Osteocyte (in vitro differentiated cells): ENCODE measurements around the gene RNF208. TPM values are rescaled to one million over a fixed set of nuclear protein-coding genes. Genes with fewer than 3 reads are reported as not detected.
A peak's percentile ranks its signal among the peaks of the same experiment; 100 is the strongest.

Source experiments
- DNase-seq: peaks from one replicate; pipeline ENCODE4 v3.0.0; 2021; ENCODE audit warnings: mixed read lengths; ENCODE audit not compliant: unreplicated experiment; ENCODE audit errors: extremely low spot score
- H3K27ac Mint-ChIP-seq: one replicate; pipeline ENCODE4 v1.8.0; 2021; ENCODE audit warnings: mild to moderate bottlenecking, mixed read lengths; ENCODE audit not compliant: unreplicated experiment
- H3K27me3 Mint-ChIP-seq: one replicate; pipeline ENCODE4 v1.8.0; 2021; ENCODE audit warnings: mixed read lengths; ENCODE audit not compliant: unreplicated experiment
- H3K36me3 Mint-ChIP-seq: one replicate; pipeline ENCODE4 v1.8.0; 2021; ENCODE audit warnings: mixed read lengths; ENCODE audit not compliant: unreplicated experiment
- H3K4me1 Mint-ChIP-seq: one replicate; pipeline ENCODE4 v1.8.0; 2021; ENCODE audit warnings: mixed read lengths; ENCODE audit not compliant: unreplicated experiment
- H3K4me3 Mint-ChIP-seq: one replicate; pipeline ENCODE4 v1.8.0; 2021; ENCODE audit warnings: mild to moderate bottlenecking, moderate library complexity, mixed read lengths; ENCODE audit not compliant: unreplicated experiment
- H3K9me3 Mint-ChIP-seq: one replicate; pipeline ENCODE4 v1.8.0; 2021; ENCODE audit warnings: mixed read lengths; ENCODE audit not compliant: unreplicated experiment
- total RNA-seq: library from RNA; stranded (reverse); gene quantifications from 2 replicates; pipeline ENCODE4 v1.2.1, GENCODE V29; 2021
- TF ChIP-seq, protein P1 (sequence below): fragments of 200-600 bp; sonication (generic); IDR thresholded peaks from 2 replicates; pipeline ENCODE4 v1.5.0; 2021; ENCODE audit warnings: antibody characterized with exemption, mild to moderate bottlenecking, moderate library complexity

RNF208 gene
- total RNA-seq, 1 donor from 2014 or later = 7.2 TPM

DNA sequence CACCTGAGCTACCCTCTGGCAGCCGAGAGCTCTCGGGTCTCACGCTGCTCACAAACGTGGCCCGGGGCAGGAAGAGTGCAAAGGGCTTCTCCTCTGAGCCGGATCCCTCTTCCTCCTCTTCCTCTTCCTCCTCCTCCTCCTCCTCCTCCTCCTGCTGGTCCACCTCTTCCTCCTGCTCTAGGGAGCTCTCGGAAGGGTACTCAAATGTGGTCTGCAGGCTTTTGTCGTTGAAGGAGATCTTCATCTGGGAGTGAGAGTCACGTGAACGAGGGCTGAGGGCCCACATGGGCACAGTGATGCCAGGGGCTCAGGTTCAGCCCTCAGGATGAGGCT lies 29.6 kb downstream of the RNF208 start:
- Mint-ChIP-seq H3K4me1 (peaks cover 25% of the 10 kb centered on the region), H3K27me3 (no peaks in the 10 kb centered on the region), H3K9me3 (no peaks in the 10 kb centered on the region), H3K36me3 (peaks cover 10% of the 10 kb centered on the region), H3K27ac (no peak overlapping the region), H3K4me3 (no peak overlapping the region)
- DNase-seq = no peak
- TF ChIP-seq, protein P1, sequence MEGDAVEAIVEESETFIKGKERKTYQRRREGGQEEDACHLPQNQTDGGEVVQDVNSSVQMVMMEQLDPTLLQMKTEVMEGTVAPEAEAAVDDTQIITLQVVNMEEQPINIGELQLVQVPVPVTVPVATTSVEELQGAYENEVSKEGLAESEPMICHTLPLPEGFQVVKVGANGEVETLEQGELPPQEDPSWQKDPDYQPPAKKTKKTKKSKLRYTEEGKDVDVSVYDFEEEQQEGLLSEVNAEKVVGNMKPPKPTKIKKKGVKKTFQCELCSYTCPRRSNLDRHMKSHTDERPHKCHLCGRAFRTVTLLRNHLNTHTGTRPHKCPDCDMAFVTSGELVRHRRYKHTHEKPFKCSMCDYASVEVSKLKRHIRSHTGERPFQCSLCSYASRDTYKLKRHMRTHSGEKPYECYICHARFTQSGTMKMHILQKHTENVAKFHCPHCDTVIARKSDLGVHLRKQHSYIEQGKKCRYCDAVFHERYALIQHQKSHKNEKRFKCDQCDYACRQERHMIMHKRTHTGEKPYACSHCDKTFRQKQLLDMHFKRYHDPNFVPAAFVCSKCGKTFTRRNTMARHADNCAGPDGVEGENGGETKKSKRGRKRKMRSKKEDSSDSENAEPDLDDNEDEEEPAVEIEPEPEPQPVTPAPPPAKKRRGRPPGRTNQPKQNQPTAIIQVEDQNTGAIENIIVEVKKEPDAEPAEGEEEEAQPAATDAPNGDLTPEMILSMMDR = no peak

DNA sequence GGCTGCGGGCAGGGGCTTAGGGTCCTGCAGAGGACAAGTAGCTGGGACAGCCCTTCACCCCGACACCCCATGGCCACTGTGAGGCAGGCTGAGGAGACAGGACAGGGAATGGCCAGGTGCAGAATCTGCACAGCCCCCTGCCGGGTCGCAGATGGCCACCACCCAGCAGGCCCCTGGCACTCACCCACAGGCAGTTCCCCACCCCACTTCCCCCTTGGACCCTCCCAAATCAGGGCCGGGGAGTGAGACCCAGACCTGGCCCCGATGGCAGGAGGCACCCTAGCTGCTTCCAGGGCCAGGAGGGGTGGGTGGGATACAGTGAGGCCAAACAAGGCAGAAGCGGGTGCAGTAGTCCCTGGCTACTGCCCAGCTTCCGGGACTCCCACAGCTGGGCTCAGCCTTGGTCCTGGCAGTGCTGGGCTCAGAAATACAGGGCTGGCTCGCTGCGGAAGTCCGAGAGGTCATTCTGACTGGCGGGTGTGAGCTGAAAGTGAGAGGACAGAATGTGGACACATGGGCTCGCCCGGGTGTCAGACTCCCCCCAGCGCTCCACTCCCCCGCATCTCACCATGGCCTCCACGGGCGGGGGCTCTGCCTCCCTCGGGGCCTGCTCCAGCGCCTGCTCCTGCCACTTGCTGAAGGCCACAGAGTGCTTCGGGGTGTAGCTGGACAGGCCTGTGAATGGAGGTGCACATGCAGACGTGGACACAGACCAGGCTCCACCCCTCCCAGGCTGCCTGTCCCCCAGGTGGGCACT lies 30.2 kb downstream of the RNF208 start:
- TF ChIP-seq, protein P1 = no peak
- H3K9me3 Mint-ChIP-seq = no peaks in the 10 kb centered on the region
- peaks cover 30% of the 10 kb centered on the region for H3K4me1 Mint-ChIP-seq
- H3K4me3 Mint-ChIP-seq = no peak overlapping the region
- no peaks in the 10 kb centered on the region for H3K27me3 Mint-ChIP-seq
- H3K27ac Mint-ChIP-seq = no peak overlapping the region
- peaks cover 10% of the 10 kb centered on the region for H3K36me3 Mint-ChIP-seq
- no peak for DNase-seq

DNA sequence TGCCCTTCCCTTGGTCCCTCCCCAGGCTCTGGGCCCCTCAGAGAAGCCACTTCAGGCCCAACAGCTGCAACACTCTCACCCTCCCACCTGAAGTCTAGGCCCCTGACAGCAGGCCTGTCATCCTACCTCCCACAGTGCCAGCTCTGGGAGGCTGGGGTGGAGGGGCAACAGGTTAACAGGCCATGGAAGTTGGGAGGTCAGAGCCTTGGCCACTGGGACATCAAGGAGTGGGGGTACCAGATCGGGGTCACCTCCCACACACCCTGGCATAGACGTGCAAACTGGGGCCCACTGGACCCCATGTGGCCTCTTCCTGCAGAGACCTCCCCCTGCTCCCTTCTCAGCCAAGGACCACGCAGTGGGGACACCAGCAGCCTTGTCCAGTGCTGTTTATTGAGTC lies 30.8 kb downstream of the RNF208 start:
- Mint-ChIP-seq H3K36me3 (peaks cover 10% of the 10 kb centered on the region), H3K27me3 (no peaks in the 10 kb centered on the region), H3K9me3 (no peaks in the 10 kb centered on the region), H3K4me1 (peaks cover 37% of the 10 kb centered on the region), H3K4me3 (peak overlapping the region; percentile 55), H3K27ac (no peak overlapping the region)
- no peak for DNase-seq
- TF ChIP-seq, protein P1 = no peak

DNA sequence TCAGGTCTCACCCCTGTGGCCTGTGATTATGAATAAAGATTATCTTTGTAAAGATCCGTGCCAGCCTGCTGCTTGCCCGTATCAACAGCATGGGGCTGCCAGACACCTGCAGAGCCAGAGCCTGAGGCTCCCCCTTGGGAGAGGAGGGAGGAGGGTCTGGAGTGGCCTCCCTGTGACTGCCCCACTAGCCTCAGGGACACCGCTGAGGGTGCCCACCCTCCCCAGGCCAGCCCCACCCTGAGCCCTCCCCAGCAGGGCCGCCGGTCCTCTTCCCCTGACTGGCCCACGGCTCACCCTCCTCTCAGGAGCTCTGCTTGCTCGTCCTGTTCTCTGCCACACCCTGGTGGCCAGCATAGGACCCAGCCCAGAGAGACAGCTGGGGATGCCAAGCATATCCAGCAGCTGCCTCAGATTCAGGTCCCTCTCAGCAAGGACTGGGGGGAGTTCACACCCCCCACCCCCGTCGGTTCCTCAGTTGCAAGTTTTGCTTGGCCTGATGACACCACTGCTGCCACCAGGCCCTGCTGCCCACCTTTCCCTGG lies 31.7 kb downstream of the RNF208 start:
- TF ChIP-seq, protein P1 = no peak
- peaks cover 10% of the 10 kb centered on the region for H3K36me3 Mint-ChIP-seq
- peak overlapping the region; percentile 69 for H3K27ac Mint-ChIP-seq
- no peaks in the 10 kb centered on the region for H3K9me3 Mint-ChIP-seq
- H3K4me1 Mint-ChIP-seq = peaks cover 38% of the 10 kb centered on the region
- H3K4me3 Mint-ChIP-seq = peak overlapping the region; percentile 91
- no peaks in the 10 kb centered on the region for H3K27me3 Mint-ChIP-seq
- DNase-seq = no peak

DNA sequence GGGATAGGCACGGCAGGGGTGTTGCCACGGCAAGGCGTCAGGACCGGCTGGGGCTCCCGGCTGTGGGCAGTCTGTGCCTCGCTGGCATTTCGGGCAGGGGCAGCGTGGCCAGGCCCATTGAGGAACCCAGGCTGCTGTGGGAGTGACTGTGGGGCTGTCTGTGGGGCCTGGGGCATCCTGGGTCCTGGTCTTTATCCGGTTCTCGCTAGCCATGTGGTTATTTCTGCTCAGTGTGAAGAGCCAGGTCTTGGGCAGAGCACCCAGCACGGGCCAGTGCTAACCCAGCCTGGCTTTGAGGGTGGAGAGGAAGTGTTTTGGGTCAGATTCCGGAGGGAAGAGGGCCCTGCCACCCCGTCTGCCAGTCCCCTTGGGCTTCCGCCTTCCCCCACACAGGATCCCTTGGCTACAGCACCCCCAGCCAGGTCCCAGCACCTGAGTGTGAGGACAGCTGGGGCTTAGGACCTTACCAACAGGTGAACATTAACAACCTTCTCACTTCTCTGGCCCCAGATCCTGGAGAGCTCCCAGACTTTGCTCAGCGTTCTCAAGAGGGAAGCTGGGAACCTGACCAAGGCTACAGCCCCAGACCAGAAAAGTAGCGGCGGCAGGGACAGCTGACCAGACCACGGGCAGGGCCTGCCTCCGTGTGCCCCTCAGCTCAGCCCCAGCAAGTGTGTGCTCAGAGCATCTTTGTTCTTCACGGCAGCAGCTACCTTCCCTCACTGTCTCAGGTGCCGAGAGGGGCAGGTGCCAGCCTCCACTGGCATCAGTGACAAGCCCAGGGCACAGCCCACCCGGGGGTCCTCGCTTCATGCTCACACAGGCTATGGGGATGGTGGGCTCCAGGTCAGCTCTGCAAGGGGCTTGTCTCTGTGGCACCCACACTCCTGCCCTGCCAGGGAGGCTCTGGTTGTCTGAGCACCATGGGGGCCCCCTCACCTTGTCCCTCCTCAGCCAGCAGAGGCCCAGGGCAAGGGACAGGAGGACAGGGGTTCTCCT lies 32.4 kb downstream of the RNF208 start:
- Mint-ChIP-seq H3K9me3 (no peaks in the 10 kb centered on the region), H3K27ac (peak overlapping the region; percentile 95), H3K4me1 (peaks cover 35% of the 10 kb centered on the region), H3K4me3 (peak overlapping the region; percentile 91), H3K27me3 (no peaks in the 10 kb centered on the region), H3K36me3 (peaks cover 10% of the 10 kb centered on the region)
- no peak for DNase-seq
- TF ChIP-seq, protein P1 = no peak
